NK-92 (cell line): Measurements from ENCODE around the gene TMEM14B.
"Not testable (repeated sequence)": the region's sequence is repeated elsewhere in the genome, so short reads cannot be mapped to it uniquely, and the experiment has no call there.

ENCODE experiments used
- DNase-seq: peaks from one replicate; lab custom pipeline; 2025; ENCODE audit not compliant: unreplicated experiment; lab: John Stamatoyannopoulos, UW

Gene TMEM14B

DNA sequence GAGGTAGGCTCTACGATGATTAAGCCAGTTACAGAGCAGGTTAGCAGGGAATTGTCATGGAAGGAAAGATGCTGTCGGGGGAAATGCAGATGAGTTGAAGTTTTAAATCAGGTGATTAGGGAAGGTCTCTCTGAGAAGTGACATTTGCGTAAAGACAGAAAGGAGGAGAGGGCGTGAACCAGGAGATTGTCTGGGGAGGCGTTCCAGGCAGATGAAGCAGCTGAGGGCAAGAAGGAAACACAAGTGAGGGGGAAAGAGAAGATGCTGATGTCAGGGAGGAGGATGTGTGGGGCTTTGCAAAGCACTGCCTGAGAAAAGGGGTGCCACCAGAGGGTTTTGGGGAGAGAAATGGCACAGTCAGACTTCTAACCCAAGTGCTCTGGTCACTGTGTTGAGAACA is 2.5 kb upstream of the TMEM14B start:
- no peak for DNase-seq

DNA sequence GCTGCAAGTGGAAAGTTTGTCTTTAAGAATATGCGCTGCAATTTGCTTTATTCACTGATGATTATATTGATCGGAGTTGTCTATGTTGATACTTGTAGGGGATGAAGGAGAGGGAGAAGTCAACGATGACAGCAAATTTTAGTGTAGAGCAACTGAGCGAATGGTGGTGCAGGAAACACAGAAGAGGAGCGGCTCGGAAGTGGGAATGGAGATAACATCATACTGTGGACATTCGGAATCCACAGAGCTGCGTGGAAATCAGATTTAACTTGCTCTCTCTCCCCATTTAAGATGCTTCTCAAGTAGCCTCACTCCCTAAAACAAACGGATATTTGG is 722 bp upstream of the TMEM14B start:
- no peak for DNase-seq

DNA sequence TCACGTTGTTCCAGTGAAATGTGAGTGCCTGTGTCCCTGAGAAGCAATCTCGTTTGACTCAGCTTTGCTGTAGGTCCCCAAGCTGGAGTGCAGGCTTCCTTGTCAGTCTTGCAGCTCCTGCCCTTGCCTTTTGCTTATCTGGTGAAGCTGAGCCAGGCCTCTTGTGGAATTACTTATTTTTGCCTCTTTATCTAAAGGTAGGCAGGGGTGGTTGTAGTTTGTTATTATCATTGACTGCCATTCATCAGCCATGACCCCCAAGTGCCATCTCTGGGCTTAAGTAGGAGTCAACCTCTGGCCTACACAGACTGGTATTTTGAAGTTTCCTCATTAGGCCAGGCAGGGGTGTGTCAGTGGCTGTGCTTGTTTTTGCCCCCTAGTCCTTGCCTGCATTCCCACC is 2.1 kb downstream of the TMEM14B start:
- no peak for DNase-seq

DNA sequence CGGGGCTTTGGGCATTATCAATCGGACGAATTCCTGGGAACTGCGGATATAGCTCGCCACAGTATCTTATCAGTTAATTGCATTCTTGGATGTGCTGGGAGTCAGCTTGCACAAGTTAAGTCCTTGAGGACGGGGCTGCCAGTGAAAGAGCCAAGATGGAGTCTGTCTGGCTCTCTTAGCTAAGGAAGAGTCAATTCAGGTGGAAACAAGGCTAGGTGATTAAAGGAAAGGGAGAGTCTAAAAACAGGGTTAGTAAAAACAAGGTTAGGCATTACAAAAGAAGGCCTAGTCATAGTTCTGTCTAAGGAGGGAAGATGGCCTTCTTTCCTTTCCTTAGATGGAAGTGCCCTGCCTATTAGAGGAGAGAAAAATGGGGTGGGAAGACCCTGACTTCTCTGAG is 3.0 kb downstream of the TMEM14B start:
- DNase-seq: not testable (repeated sequence)

DNA sequence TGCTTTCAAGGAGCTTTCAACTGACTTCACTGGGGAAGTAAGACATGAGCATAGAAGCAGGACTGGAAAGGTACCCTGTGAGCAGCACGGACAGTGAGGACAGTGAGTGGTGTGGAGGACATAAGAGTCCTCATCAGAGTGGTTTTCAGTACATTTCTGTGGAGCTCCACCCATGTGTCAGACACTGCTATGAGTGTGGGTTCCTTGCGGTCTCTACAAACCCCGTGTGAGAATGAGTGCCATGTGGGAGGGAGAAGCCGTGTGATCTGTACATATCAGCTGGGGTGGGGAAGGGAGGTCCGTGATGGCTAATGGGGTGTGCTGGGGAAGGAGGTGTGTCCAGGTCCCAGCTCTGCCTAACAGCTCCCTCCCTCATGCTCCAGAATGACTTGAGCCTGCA is 4.2 kb downstream of the TMEM14B start:
- not testable (repeated sequence) for DNase-seq

DNA sequence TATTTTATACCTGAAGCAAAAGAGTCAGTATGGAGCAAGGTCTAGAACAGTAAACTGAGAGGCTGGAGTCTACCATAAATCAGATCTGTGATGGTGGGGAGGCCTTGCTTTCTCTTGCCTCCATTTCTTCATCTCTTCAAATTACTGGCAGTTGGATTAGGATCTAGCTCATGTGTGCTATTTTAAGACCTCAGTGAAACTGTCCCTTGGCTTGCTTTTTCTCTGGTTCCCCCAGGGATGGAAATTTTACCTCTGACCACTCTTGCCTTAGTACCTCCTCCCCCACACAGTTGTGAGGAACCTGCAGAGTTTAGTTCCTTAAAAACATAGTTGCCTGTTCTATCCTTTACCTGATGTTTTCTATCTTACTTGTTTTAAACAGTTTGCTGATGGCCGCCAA is 8.5 kb downstream of the TMEM14B start:
- DNase-seq: no peak

DNA sequence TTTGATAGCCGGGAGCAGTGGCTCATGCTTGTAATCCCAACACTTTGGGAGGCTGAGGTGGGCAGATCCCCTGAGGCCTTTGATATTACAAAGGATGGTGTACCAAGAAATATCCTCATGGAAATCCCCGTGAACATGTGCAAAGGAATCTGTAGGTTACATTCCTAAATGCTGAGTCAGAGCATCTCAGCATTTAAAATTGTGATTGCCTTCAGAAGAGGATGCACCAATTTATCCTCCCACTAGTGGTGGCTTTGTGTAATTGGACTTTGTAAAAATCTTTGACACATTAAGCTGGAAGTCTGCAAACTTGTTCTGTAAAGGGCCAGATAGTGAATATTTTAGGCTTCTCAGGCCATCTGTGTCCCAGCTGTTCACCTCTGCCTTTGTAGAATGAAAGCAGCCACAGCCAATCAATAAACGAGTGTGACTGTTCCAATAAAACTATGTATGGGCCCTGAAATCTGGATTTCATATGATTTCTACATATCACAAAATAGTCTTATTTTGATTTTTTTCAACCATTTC is 11.8 kb downstream of the TMEM14B start:
- no peak for DNase-seq

DNA sequence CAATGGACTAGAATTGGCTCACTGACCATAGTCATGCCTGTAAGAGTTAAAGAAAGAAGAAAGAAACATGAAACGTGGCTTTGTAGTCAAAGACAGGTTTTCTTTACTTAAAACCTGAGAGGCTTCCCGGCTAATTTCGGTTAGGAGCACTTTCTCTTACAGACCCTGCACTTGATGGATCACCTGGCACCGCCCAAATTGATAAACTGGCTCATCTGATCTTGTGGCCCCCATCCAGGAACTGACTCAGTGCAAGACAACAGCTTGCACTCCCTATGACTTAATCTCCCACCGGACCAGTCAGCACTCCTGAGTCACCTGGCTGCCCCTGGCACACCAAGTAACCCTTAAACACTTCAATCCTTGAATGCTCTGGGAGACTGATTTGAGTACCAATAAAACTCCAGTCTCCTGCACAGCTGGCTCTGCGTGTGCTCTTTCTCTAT is 12.3 kb downstream of the TMEM14B start:
- no peak for DNase-seq

DNA sequence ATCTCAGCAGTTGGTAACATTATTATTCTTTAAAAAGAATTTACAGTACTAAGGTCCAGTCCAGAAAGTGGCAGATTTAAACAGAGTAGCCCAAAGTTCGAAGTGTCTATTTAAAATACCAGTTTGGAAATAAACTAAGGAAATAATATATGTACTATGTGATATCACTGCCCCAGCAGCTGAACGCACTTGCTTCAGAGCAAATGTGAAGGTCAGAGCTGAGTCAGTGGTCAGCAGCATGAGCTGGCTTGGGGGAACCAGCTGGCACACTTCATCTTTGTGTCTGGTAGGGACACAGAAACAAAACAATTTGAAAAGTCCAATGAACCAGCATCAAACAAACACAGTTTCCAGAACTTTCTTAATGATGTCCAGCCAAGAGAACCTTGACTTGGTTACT is 15.4 kb downstream of the TMEM14B start:
- DNase-seq: no peak

DNA sequence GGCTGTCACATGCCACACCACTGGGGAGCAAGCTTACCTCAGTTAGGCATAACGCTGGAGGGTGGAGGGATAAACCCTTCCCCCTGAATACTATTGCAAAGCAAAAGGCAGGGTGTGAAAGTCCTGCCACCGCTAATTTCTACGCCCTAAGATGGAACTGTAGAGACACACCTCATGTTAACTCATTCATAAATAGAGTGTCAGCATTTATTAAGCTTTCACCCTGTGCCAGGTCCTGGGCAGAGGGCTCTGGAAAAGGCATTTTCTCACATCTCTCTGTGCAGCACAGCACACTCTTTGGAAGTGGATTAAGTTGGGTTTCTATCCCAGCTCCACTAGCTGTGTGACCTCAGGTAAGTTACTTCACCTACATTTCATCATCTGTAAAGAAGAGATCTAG is 21.8 kb downstream of the TMEM14B start:
- DNase-seq: no peak

DNA sequence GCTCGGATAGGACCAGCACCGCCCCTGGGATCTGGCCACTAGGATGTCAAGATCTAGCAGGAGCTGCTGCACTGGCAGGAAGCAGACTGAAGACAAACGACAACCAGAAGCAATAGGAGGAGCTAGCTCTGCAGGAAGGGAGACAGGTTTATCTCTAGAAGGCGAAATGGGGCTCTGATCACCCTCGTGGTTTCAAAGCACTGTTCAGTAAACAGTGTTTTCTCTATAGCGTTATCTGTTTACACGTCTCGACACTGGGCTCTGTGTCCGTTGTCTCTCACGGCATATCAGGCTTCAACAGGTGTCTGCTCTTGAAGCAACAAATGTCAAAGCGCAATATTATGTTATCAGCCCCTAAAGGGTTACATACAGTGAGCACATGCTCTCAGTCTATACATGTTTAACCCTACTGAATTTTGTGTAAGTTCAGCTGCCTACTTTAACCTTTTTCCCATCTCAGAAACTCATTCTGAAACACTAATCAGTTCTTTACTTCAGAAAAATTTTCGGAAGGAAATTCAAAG is 23.8 kb downstream of the TMEM14B start:
- DNase-seq: no peak

DNA sequence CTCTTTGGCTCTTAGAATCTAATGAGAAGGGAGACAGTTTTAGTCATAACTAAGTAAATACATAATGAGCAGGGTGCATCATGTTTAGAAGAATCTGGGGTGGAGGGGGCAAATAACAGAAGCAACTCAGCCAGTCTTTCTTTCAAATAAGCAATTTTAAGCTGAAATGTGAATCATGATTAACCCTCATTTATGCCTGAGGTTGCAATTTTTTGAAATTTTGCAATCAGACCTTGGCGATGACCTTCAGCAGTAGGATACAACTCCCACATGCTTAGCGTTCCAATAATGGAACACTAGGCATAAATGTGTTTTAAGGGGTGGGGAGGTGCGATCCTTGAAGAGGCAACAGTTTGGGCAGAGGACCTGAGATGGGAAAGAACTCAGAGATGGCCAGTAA is 30.6 kb downstream of the TMEM14B start:
- DNase-seq: no peak

DNA sequence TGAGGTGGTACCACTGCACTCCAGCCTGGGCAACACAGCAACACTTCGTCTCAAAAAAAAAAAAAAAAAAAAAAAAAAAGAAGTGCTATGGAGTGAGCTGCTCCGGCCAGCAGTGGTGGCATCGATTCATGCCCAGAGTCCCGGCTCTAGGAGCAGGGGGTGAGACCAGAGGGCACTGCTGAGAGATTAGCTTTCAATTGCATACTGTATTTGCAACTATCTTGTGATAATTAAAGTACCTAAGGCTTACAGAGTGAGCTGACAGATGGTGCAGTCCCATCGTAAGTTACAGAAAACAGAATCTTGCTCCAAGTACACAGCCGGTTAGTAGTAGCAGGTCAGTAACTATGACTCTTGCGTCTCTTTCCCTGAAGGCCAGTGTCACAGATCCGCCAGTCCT is 31.5 kb downstream of the TMEM14B start:
- DNase-seq: no peak

DNA sequence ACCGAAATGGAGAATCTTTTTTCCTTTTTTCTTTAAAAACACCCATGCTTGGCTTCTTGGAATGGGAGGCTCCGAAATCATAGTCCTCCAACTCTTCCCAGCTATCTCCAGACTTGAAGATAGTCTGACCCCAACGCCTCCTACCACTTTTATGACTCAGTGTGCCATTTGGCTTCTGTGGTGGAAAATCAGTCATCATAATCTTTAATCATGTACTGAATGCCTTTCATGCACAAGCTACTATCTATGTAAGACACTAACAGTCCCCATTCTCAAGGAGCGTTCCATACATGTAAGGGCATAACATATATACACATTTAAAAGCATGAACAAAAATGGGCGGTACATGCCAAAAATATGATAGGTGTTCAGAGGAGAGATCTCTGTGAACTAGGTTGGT is 44.1 kb downstream of the TMEM14B start:
- DNase-seq: no peak

DNA sequence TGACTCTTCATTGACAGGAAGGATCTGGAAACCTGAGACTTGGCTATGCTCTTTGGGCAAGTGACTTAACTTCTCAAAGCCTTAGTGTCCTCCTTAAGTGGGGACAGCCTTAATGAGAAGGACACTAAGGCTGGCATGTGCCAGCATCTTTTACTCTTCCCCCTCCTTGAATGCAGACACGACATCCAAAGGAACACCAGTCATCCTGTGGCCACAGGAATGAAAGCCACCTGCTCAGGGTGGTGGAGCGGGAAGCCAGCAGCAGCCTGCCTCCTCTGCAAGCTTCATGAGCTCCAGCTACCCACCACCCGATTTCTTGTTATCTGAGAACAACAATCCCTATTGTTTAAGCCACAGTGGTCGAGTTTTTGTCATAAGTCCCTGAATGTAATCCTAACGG is 44.5 kb downstream of the TMEM14B start:
- DNase-seq: no peak

DNA sequence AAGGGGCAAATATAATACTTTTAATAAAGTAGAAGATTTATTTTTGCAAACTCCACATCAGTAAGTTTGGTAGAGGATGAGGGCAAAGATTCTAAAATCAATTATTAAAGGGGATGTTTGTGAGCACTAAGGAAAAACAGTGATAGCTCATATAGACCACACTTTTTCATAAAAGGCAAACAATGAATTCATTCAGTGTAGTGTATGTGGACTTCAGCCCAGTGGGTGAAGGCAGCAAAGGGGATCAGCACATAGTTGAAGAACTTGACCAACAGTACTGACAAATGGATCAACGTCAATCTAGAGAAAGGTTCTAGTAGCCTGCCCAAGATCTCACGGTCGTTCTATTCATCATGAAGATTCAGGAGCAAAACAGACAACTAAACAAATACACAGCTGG is 45.4 kb downstream of the TMEM14B start:
- no peak for DNase-seq

DNA sequence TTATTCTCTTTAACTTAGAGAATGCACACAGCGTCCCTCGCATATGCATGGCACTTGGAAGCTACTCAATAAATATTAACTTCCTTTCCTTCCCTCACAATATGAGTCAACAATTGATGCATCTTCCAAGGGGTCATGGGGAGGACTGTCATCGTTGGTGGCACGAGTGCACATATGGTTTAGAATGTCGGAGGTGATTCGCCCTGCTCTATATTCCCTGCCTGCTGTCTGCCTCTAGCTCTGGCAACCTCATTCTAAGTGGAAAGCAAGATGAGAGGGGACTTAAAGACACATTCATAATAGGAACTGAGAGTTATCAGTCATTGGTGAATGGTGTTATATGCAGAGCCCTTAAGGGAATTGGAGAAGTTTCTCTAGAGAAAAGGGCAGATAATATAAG is 46.1 kb downstream of the TMEM14B start:
- no peak for DNase-seq

DNA sequence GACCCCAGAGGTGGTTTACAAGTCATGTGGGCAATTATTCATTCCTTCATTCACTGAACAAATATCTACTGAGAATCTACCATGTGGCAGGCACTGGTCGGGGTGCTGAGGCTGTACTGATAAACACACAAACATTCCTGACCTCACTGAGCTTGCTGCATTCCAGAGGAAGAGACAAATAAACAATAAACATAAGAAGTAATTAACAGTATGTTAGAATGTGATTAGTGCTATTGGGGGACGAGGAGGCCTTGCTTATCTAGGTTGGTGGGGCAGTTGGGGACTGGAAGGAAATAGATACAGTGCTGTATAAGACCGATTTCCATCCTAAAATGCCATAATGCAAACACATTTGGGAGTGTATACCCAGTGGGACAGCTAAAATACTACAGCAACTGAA is 46.6 kb downstream of the TMEM14B start:
- no peak for DNase-seq

DNA sequence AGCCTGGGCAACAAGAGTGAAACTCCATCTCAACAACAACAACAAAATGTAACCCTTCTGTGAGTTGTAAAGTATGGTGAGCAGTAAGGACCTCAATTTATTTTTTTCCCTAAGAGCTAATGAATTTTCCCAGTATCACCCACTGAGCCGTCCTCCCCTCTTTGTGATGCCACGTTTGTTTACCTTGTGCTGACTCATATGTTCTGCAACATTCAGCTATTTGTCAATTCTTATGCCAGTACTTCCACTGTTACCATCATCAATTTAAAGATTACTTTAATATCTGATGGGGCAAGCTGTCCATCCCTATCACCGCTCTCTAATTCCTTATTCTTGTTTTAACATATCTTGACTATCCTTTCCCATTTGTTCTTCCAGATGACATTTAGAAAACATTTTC is 53.2 kb downstream of the TMEM14B start:
- no peak for DNase-seq

DNA sequence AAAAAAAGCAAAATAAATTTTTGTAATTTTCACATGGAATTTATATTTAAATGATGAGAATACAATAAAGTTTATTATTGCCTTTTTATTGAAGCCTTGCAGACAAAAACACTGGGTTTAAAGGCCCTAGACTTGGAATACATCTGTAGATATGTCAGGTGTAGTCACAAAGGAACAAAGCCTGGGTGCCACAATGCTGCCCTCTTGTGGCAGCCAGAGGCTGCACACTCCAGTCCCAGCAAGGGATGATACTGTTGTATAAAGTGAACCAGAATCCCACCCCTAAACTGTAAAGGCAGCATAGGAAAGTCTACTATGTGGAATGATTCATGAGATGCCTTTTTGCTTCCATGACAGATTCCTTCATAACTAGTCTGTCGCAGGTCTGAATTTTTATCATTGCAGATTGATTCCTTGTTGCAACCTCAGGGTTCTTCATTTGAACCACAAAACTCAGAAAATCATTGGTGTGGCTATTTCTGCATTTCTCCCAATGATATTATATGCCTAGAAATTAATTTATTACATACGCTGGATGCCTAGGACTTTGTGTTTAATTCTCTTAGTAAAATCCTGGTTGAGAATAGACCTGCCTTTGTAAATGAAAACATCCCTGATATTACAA is 53.7 kb downstream of the TMEM14B start:
- DNase-seq: no peak
